Stimulated activated naive B cell treated with anti-CD40 and anti-IgM and Interleukin-4, amounts not matched to agents 10 μg/mL and 1 μg/mL and 100 μg/mL, for 72 hours (primary cell): ENCODE measurements around the gene CHN2.

ENCODE experiments used
- ATAC-seq, 2 donors: fragments of 150-1000 bp; cut with Tn5 transposase; replicated peaks; 2 replicates each; pipeline ENCODE4 v1.10.0; 2021; ENCODE audit warnings: moderate library complexity in 1 of 2
- DNase-seq: peaks from one replicate; pipeline ENCODE4 v3.0.0; 2021
- H3K27ac Mint-ChIP-seq: one replicate; pipeline ENCODE4 v1.8.0; 2022; ENCODE audit warnings: mild to moderate bottlenecking, mixed read lengths
- H3K27me3 Mint-ChIP-seq, 2 donors: one replicate each; pipeline ENCODE4 v1.8.0; 2022; ENCODE audit warnings: mixed read lengths in 2 of 2
- H3K36me3 Mint-ChIP-seq, 2 donors: one replicate each; pipeline ENCODE4 v1.8.0; 2022; ENCODE audit warnings: mixed read lengths in 2 of 2, mild to moderate bottlenecking in 1 of 2
- H3K4me1 Mint-ChIP-seq, 2 donors: one replicate each; pipeline ENCODE4 v1.8.0; 2022; ENCODE audit warnings: mixed read lengths in 2 of 2, mild to moderate bottlenecking in 1 of 2
- H3K4me3 Mint-ChIP-seq, 2 donors: one replicate each; pipeline ENCODE4 v1.8.0; 2022; ENCODE audit warnings: mild to moderate bottlenecking in 2 of 2, mixed read lengths in 2 of 2, moderate library complexity in 1 of 2
- H3K9me3 Mint-ChIP-seq, 2 donors: one replicate each; pipeline ENCODE4 v1.8.0; 2022; ENCODE audit warnings: mixed read lengths in 2 of 2, mild to moderate bottlenecking in 1 of 2

Gene CHN2

DNA sequence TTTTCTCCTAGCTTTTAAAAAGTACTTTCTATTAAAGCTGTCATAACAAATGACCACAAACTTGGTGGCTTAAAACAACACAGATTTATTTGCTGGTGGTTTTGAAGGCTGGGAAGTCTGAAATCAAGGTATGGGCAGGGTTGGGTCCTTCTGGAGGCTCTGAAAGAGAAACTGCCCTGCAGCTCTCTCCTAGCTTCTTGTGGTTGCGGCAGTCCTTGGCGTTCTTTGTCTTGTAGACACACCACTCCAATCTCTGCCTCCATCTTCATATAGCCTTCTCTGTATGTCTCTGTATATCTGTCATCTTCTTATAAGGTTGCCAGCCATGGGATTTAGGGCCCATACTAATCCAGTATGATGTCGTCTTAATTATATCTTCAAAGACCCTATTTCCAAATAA, 289.7 kb downstream of the CHN2 start:
- DNase-seq, result no peak
- no peaks in the 10 kb centered on the region for H3K9me3 Mint-ChIP-seq
- peaks cover 18 to 20% of the 10 kb centered on the region in 2 donors for H3K27me3 Mint-ChIP-seq

DNA sequence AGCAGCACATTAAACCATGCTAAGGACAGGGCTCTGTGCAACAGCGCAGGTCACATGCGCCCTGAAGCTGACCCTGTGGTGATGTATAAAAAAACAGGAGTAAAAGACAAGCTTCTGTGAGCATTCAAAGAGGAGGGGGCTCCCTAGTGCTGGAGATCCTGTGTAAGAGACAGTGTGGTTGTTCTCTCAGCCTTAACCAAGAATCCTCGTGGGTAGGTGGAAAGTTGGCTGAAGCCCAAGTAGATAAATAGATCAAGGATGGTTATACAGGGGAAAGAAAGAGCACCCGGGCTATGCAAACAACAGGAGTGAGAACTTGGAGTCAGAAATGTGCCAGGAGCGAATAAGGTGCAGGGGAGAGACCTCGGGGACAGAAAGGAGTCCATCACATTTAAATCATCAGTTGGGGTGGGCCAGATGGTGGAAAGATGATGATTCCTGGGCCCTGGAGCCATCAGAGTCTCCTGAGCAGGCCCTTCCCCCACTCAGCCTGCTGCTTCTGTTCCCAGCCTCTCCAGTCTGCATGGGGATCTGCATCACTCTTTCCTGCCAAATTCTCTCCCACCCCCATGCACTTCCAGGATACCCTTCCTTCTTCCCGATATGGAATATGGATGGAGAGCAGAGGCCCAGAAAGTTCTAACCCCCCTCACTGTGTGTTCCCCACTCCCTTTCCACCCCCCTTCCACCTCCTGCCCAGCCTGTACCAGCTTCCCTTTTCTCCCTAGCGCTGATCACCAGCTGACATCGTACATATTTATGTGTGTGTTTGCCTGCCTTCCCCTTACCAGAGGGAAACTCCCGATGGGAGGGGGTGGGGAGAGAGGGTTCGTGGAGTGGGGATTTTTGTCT, 291.0 kb downstream of the CHN2 start:
- Mint-ChIP-seq H3K4me1 (peaks cover 0 to 2% of the 10 kb centered on the region in 2 donors), H3K4me3 (no peak overlapping the region), H3K9me3 (no peaks in the 10 kb centered on the region), H3K36me3 (no peaks in the 10 kb centered on the region), H3K27ac (no peak overlapping the region), H3K27me3 (peaks cover 20 to 22% of the 10 kb centered on the region in 2 donors)
- no peak for ATAC-seq
- no peak for DNase-seq

More for the DNA sequence above, 289.7 kb downstream of the CHN2 start:
- no peak overlapping the region for H3K27ac Mint-ChIP-seq
- H3K36me3 Mint-ChIP-seq, result no peaks in the 10 kb centered on the region
- H3K4me1 Mint-ChIP-seq, result peaks cover 0 to 2% of the 10 kb centered on the region in 2 donors
- H3K4me3 Mint-ChIP-seq, result no peak overlapping the region
- ATAC-seq, result no peak

DNA sequence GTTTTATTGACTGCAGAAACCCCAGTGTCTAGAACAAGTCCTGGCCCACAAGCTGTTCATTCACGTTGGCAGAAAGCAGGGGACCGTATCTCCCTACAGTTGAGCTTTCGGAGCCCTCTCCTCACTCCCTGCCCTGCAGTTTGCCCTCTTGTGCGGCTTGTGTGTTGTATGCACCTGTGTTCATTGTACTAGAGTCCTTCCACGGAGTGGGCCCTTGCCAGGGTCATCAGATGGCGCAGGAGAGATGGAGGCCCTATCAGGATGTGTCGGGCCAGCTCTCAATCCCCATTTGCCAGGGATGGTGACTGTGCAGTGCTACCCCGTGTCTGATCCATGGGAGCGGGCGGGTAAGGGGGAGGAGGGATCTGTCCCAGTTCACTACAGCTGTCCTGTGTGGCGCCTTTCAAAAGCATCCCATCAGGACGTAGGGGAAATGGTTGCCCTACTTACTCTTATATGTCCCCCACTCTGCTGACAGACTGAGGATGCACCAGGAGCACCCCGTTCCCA, 291.7 kb downstream of the CHN2 start:
- Mint-ChIP-seq H3K4me3 (no peak overlapping the region), H3K27ac (no peak overlapping the region), H3K4me1 (peaks cover 0 to 2% of the 10 kb centered on the region in 2 donors), H3K36me3 (no peaks in the 10 kb centered on the region), H3K27me3 (peaks cover 20 to 22% of the 10 kb centered on the region in 2 donors), H3K9me3 (no peaks in the 10 kb centered on the region)
- DNase-seq (no peak), ATAC-seq (no peak)

DNA sequence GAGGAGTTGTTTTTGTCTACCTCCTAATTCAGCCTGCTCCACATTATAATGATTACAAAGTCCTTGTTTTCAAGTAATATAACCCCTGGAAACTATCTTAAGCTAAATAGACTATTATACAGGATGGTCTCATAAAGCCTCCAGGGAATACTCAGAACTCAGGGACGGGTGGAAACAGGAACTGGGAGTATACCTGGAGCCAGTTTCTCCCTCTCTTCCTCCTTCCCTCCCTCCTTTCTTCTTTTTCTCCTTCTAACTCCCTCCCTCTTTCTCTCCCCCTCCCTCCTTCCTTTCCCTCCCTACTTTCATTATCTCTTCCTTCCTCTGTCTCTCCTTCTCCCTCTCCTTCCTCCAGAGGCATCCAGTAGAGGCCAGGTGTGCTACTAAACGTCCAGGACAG, 292.8 kb downstream of the CHN2 start:
- H3K27me3 Mint-ChIP-seq, result peaks cover 20 to 22% of the 10 kb centered on the region in 2 donors
- no peaks in the 10 kb centered on the region for H3K9me3 Mint-ChIP-seq
- no peak overlapping the region for H3K4me3 Mint-ChIP-seq
- DNase-seq, result no peak
- peaks cover 0 to 2% of the 10 kb centered on the region in 2 donors for H3K4me1 Mint-ChIP-seq
- ATAC-seq, result no peak
- no peaks in the 10 kb centered on the region for H3K36me3 Mint-ChIP-seq
- H3K27ac Mint-ChIP-seq, result no peak overlapping the region

DNA sequence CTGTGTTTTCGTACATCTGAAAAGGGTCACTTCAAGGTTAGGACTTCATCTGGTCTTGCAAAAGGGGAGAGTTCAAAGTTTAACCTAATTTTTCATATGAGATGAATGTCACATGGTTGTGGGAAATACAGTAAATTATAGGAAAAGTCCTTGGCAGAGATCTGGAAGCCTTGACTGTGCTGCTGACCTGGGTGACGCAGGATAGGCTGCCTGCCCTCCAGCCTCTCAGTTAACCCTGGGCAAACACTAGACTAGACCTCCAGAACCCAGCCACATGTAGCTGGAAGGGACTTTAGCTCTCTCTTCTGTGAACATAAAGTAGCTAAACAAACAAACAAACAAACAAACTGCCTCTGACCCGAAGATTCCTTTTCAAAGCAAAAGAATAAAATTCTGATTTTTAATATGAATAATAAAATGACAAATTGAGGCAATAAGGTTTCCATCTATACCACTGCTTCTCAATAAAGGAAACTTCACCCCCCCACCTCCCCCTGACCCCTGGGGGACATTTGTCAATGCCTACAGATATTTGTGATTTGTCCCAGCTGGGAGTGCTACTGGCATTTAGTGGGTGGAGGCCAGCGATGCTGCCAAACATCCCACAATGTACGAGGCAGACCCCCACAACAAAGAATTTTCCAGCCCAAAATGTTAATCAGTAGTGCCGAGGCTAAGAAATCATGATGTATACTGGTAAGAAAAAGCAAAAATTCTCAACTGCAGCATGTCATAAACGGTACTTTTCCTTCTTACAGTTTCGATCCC, 293.8 kb downstream of the CHN2 start:
- DNase-seq (no peak), ATAC-seq (no peak)
- H3K9me3 Mint-ChIP-seq, result no peaks in the 10 kb centered on the region
- no peaks in the 10 kb centered on the region for H3K36me3 Mint-ChIP-seq
- no peak overlapping the region for H3K27ac Mint-ChIP-seq
- peaks cover 20 to 22% of the 10 kb centered on the region in 2 donors for H3K27me3 Mint-ChIP-seq
- H3K4me1 Mint-ChIP-seq, result peaks cover 0 to 2% of the 10 kb centered on the region in 2 donors
- no peak overlapping the region for H3K4me3 Mint-ChIP-seq

DNA sequence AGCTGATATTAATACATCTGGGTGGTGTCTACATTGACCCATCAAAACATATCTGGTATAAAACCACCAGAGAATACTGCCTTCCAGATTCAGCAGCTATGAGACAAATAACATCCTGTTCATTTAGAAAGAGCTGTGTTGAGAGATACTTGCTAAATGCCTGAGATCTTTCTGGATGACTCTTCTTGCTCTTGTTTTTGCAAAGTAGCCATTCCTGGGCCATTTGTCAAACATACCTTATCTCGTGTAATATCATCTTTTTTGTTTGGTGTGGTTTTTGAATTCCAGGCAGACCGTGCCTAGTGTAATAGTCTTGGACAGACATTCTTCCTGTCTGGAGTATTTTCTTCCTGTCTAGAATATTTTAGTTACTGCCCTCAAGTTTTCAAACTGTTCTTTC, 294.4 kb downstream of the CHN2 start:
- Mint-ChIP-seq H3K27me3 (peaks cover 20 to 22% of the 10 kb centered on the region in 2 donors), H3K4me3 (no peak overlapping the region), H3K9me3 (no peaks in the 10 kb centered on the region), H3K27ac (no peak overlapping the region), H3K4me1 (peaks cover 0 to 2% of the 10 kb centered on the region in 2 donors), H3K36me3 (no peaks in the 10 kb centered on the region)
- no peak for ATAC-seq
- DNase-seq, result no peak

DNA sequence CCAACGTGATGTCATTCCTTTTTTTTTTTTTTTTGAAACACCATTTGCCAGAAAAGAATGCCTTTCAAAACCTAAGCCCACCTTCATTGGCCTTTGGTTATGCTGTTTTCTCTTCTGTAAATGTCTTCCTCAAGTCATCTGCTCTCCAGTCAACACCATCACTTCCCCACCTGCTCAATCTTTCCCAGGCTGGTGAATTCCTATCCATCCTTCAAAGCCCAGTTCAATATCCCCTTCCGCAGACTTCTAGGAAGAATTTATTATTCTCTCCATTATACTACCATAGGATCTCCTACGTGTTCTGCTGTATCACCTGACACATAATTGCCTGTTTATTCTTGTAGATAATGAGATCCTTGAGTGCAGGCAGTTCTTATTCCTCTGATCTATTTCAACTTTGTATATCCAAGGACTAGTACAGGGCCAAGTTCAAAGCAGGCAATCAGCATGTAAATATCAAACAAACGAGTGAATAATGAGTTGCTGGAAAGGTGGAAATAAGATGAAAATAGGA, 295.6 kb downstream of the CHN2 start:
- H3K4me1 Mint-ChIP-seq, result peaks cover 0 to 2% of the 10 kb centered on the region in 2 donors
- no peak for ATAC-seq

DNA sequence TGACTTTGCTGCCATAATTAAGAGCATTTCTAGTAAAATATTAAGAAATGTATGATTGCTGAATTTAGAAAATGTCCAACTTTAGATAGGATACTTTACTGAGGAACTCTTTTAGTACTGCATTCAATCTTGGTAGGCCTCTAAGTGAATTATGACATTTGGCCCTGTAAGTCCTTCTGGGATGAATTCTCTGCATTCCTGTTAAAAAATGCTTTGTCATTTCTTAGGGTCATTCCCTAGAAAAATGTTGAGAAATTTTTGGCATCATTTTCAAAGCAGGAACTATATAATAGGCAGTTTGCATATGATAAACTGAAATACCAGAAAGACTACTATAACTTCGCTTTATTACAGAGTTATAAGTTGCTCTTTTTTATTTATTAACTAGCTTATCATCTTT, 299.8 kb downstream of the CHN2 start:
- Mint-ChIP-seq H3K4me1 (no peaks in the 10 kb centered on the region), H3K36me3 (no peaks in the 10 kb centered on the region), H3K27me3 (peaks cover 0 to 4% of the 10 kb centered on the region in 2 donors), H3K9me3 (no peaks in the 10 kb centered on the region), H3K27ac (no peak overlapping the region), H3K4me3 (no peak overlapping the region)
- DNase-seq (no peak), ATAC-seq (no peak)

More for the DNA sequence above, 295.6 kb downstream of the CHN2 start:
- H3K4me3 Mint-ChIP-seq, result no peak overlapping the region
- H3K9me3 Mint-ChIP-seq, result no peaks in the 10 kb centered on the region
- H3K27me3 Mint-ChIP-seq, result peaks cover 18 to 21% of the 10 kb centered on the region in 2 donors
- no peak for DNase-seq
- no peak overlapping the region for H3K27ac Mint-ChIP-seq
- no peaks in the 10 kb centered on the region for H3K36me3 Mint-ChIP-seq

DNA sequence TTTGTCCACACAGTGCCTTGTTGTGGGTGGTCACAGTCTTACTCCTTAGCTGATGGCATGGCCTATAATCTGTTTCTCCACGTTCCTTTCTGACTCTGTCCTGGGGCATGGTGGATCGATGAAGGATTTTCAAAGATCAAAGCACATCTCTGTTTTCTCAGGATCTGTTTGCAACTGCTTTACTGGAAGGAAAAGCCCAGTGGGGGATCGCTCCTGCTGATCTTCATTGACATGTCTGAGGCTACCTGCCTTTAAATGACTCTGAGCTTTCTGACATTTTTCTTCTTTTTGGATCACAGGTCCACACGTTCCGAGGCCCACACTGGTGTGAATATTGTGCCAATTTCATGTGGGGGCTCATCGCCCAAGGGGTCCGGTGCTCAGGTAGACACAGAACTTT, 301.1 kb downstream of the CHN2 start:
- DNase-seq, result no peak
- no peaks in the 10 kb centered on the region for H3K9me3 Mint-ChIP-seq
- H3K27ac Mint-ChIP-seq, result no peak overlapping the region
- no peak overlapping the region for H3K4me3 Mint-ChIP-seq
- ATAC-seq, result no peak
- no peaks in the 10 kb centered on the region for H3K36me3 Mint-ChIP-seq
- no peaks in the 10 kb centered on the region for H3K27me3 Mint-ChIP-seq
- H3K4me1 Mint-ChIP-seq, result no peaks in the 10 kb centered on the region

DNA sequence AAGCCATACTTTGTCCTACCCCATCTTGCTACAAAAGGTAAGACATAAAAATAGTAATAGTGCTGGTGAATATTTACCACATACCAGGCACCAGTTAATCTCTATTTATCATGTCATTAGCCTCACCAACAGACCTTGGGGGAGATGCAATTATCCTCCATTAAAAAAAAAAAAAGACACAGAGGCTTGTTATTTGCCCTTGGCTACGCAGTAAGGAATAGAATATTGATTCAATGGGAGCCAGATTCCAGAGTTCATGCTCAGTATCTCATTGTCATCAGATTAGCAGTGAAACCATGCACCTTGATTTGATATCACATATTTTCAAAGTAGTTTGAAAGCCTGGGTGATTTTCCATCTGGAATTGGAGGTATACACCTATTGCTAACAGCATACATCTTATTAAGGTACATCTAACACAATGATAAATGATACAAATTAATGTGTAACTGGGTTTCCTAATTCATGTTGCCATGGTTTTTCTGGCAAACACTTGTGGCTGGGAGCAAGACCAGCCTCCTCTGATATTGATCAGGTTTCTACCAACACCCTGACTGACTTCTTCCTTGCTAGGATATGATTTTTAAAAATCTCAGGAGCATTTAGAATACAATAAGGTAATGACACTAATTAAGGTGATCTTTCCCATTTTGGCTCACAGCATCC, 301.9 kb downstream of the CHN2 start:
- Mint-ChIP-seq H3K27ac (no peak overlapping the region), H3K4me3 (no peak overlapping the region), H3K9me3 (no peaks in the 10 kb centered on the region), H3K36me3 (no peaks in the 10 kb centered on the region), H3K4me1 (no peaks in the 10 kb centered on the region), H3K27me3 (no peaks in the 10 kb centered on the region)
- DNase-seq (no peak), ATAC-seq (no peak)

DNA sequence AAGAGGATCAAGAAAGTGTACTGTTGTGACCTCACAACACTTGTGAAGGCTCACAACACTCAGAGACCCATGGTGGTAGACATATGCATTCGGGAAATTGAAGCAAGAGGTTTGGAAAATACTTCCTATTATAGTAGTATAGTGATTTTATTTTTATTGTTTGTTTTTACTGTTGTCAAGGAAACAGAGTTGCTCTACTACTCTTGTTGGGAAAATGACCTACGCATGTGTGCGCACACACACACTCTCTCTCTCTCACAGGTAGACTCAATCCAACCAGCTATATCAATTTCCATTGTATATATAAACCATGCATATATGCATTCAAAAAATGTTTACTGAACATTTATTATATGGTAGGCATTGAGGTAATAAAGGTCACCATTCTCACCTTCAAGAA, 305.4 kb downstream of the CHN2 start:
- no peaks in the 10 kb centered on the region for H3K36me3 Mint-ChIP-seq
- no peaks in the 10 kb centered on the region for H3K9me3 Mint-ChIP-seq
- H3K27ac Mint-ChIP-seq, result no peak overlapping the region
- DNase-seq, result no peak
- H3K4me3 Mint-ChIP-seq, result no peak overlapping the region
- peaks cover 0 to 2% of the 10 kb centered on the region in 2 donors for H3K4me1 Mint-ChIP-seq
- H3K27me3 Mint-ChIP-seq, result no peaks in the 10 kb centered on the region
- no peak for ATAC-seq

DNA sequence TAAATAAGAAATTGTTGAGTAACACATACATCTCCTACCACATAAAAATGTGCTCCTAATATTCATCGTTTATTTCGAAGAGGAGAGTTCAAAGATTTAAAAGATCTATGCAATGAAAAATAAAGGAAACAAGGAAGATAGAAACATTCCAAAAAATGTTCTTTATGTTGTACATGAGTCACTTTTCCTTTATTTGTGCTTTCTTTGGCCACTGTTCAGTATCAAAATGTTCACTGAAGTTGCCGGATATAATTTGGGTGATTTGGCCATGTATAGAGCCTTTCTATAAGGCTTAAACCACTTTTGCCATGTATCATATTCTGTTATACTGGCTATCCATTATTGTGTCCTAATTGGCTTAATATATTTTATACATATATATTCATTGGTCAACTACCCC, 306.1 kb downstream of the CHN2 start:
- peaks cover 0 to 2% of the 10 kb centered on the region in 2 donors for H3K4me1 Mint-ChIP-seq
- ATAC-seq (no peak), DNase-seq (no peak)
- no peaks in the 10 kb centered on the region for H3K27me3 Mint-ChIP-seq
- H3K9me3 Mint-ChIP-seq, result no peaks in the 10 kb centered on the region
- no peak overlapping the region for H3K27ac Mint-ChIP-seq
- no peaks in the 10 kb centered on the region for H3K36me3 Mint-ChIP-seq
- H3K4me3 Mint-ChIP-seq, result no peak overlapping the region

DNA sequence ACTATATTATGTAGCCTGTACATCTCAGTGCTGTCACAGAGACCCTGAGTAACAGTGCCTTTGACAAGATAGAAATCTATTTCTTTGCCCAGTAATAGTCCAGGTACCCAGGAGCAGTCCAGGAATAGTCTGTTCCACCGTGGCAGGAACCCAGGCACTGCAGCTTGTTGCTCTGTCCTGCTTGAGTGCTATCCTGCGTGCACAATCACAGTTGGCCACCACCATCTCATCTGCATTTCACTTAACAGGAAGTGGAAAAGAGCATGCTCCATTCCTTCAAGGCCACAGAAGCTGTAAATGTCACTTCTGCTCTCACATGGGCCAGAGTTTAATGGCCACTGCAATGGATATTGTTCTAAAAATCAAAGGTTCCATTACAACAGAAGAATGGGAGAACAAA, 307.6 kb downstream of the CHN2 start:
- DNase-seq (no peak), ATAC-seq (peak; percentile 48 to 55)
- no peak overlapping the region for H3K27ac Mint-ChIP-seq
- no peak overlapping the region for H3K4me3 Mint-ChIP-seq
- H3K4me1 Mint-ChIP-seq, result peaks cover 0 to 2% of the 10 kb centered on the region in 2 donors
- no peaks in the 10 kb centered on the region for H3K27me3 Mint-ChIP-seq
- H3K36me3 Mint-ChIP-seq, result no peaks in the 10 kb centered on the region
- no peaks in the 10 kb centered on the region for H3K9me3 Mint-ChIP-seq

DNA sequence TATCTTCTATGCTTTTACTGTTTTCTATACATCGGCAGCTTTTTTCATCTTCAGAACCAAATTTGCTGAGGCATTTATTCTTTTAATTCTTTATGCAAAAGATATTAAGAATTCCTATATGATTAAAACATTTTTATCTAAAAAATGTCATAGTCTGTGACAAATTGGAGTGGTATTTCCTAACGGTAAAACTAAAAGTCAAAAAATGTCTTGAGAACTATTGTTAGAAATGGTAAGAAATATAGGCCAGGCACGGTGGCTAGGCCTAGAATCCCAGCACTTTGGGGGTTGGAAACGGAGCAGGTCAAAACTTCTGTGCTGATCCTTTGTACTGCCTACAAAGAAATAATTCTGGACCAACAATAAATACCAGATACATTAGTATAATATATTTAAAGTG, 311.4 kb downstream of the CHN2 start:
- H3K4me3 Mint-ChIP-seq, result no peak overlapping the region
- ATAC-seq (no peak), DNase-seq (no peak)
- peaks cover 0 to 4% of the 10 kb centered on the region in 2 donors for H3K4me1 Mint-ChIP-seq
- H3K9me3 Mint-ChIP-seq, result no peaks in the 10 kb centered on the region
- no peak overlapping the region for H3K27ac Mint-ChIP-seq
- no peaks in the 10 kb centered on the region for H3K36me3 Mint-ChIP-seq
- no peaks in the 10 kb centered on the region for H3K27me3 Mint-ChIP-seq
